HTERT RPE-1 (cell line): ENCODE results near the gene APOOL.
"Not testable (repeated sequence)": the region's sequence is repeated elsewhere in the genome, so short reads cannot be mapped to it uniquely, and the experiment has no call there.

Experiments
- in situ Hi-C: fragments of 300-500 bp; cut with MboI; formaldehyde crosslinking; loops from 4 replicates; pipeline ENCODE4 v1.14.3; 2020; ENCODE audit warnings: low sequenced_read_pairs

The APOOL gene

GRCh38 chrX:85003655-85004244 is at the start of gene APOOL:
Gene APOOL (plus strand): TSS chrX:85003877. CDS start chrX:85003913, 36 bp downstream.
- in situ Hi-C loops, result no loop called here

GRCh38 chrX:84956304-84956703 is 47.4 kb upstream of the APOOL start:
- in situ Hi-C loops, result no loop called here

GRCh38 chrX:84974803-84975202 is 28.9 kb upstream of the APOOL start:
- in situ Hi-C loops, result no loop called here

GRCh38 chrX:84991739-84992138 is 11.9 kb upstream of the APOOL start:
- in situ Hi-C loops, result not testable (repeated sequence)

- in situ Hi-C loops, result no loop called here
Observed at GRCh38 chrX:84993150-84993549, 10.5 kb upstream of the APOOL start.

GRCh38 chrX:85001344-85001743 is 2.3 kb upstream of the APOOL start:
- in situ Hi-C loops, result no loop called here

- in situ Hi-C loops, result no loop called here
Observed at GRCh38 chrX:85004255-85004654, 578 bp downstream of the APOOL start.

GRCh38 chrX:85012098-85012497 is 8.4 kb downstream of the APOOL start:
- in situ Hi-C loops, result no loop called here

- in situ Hi-C loops, result not testable (repeated sequence)
Observed at GRCh38 chrX:85015351-85015750, 11.7 kb downstream of the APOOL start.

- in situ Hi-C loops, result no loop called here
Observed at GRCh38 chrX:85017721-85018120, 14.0 kb downstream of the APOOL start.

GRCh38 chrX:85018471-85018870 is 14.8 kb downstream of the APOOL start:
- in situ Hi-C loops, result no loop called here

- in situ Hi-C loops, result no loop called here
Observed at GRCh38 chrX:85020216-85020615, 16.5 kb downstream of the APOOL start.

GRCh38 chrX:85024044-85024443 is 20.4 kb downstream of the APOOL start:
- in situ Hi-C loops, result no loop called here

GRCh38 chrX:85024562-85024961 is 20.9 kb downstream of the APOOL start:
- in situ Hi-C loops, result no loop called here

- in situ Hi-C loops, result no loop called here
Observed at GRCh38 chrX:85026170-85026569, 22.5 kb downstream of the APOOL start.

- in situ Hi-C loops, result no loop called here
Observed at GRCh38 chrX:85029043-85029442, 25.4 kb downstream of the APOOL start.

- in situ Hi-C loops, result no loop called here
Observed at GRCh38 chrX:85031505-85031904, 27.8 kb downstream of the APOOL start.

GRCh38 chrX:85037114-85037513 is 33.4 kb downstream of the APOOL start:
- in situ Hi-C loops, result no loop called here

GRCh38 chrX:85051627-85052026 is 48.0 kb downstream of the APOOL start:
- in situ Hi-C loops, result no loop called here

- in situ Hi-C loops, result no loop called here
Observed at GRCh38 chrX:85052205-85052604, 48.5 kb downstream of the APOOL start.

- in situ Hi-C loops, result no loop called here
Observed at GRCh38 chrX:85052636-85053343, 49.1 kb downstream of the APOOL start.

GRCh38 chrX:85065512-85066198 is 62.0 kb downstream of the APOOL start:
- in situ Hi-C loops, result no loop called here
